ENCODE data around the gene EN1. TPM values are rescaled to one million over a fixed set of nuclear protein-coding genes. Genes with fewer than 3 reads are reported as not detected.

The EN1 gene
- total RNA-seq, 5 donors from 2014 or later (not counting 1 experiment from before 2014, with no cell fraction given): not detected

GRCh38 chr2:118845005-118845521, 2.4 kb downstream of the EN1 start:
- no peak overlapping the region for H3K27ac Mint-ChIP-seq
- Histone ChIP-seq H3K4me3 (ENCODE audit: control insufficient read depth in 1 of 2, extremely low read depth in 1 of 2, low read length in 1 of 2) (no peak overlapping the region), H3K4me1 (ENCODE audit: control insufficient read depth in 1 of 2, extremely low read depth in 1 of 2, insufficient read depth in 2 of 2, low read length in 2 of 2) (peaks cover 2 to 54% of the 10 kb centered on the region in 2 experiments), H3K36me3 (ENCODE audit: control insufficient read depth in 2 of 2, extremely low read depth in 1 of 2, insufficient read depth in 1 of 2, low read length in 1 of 2) (no peaks in the 10 kb centered on the region), H3K27me3 (replicated peaks in 1 of 2; ENCODE audit: control insufficient read depth in 2 of 2, extremely low read depth in 1 of 2, insufficient read depth in 2 of 2, low read length in 1 of 2) (peaks cover 23 to 93% of the 10 kb centered on the region in 2 experiments), H3K27ac (ENCODE audit: low read length) (no peak overlapping the region), H3K9me3 (no peaks in the 10 kb centered on the region)
- DNase-seq: no peak
- peaks cover 63 to 81% of the 10 kb centered on the region in 2 donors for H3K27me3 Mint-ChIP-seq
- 15% methylated on average over 43 of the region's 43 CpGs for WGBS (ENCODE audit: insufficient coverage)
- H3K4me3 Mint-ChIP-seq: peak overlapping the region in 1 of 3 donors; percentile 70
- ChIA-PET CTCF (no interaction called here), POLR2A (interaction anchor here in 1 of 2 donors (0.6 kb wide), 1 partner anchor 15 kb away, joined by 8 read pairs; no protein-coding TSS in a partner anchor)
- no peak for ATAC-seq (replicated peaks in 1 of 4)
- no peaks in the 10 kb centered on the region for H3K9me3 Mint-ChIP-seq
- peaks cover 41 to 53% (median 42%) of the 10 kb centered on the region in 3 donors for H3K4me1 Mint-ChIP-seq
- H3K36me3 Mint-ChIP-seq: no peaks in the 10 kb centered on the region

DNA sequence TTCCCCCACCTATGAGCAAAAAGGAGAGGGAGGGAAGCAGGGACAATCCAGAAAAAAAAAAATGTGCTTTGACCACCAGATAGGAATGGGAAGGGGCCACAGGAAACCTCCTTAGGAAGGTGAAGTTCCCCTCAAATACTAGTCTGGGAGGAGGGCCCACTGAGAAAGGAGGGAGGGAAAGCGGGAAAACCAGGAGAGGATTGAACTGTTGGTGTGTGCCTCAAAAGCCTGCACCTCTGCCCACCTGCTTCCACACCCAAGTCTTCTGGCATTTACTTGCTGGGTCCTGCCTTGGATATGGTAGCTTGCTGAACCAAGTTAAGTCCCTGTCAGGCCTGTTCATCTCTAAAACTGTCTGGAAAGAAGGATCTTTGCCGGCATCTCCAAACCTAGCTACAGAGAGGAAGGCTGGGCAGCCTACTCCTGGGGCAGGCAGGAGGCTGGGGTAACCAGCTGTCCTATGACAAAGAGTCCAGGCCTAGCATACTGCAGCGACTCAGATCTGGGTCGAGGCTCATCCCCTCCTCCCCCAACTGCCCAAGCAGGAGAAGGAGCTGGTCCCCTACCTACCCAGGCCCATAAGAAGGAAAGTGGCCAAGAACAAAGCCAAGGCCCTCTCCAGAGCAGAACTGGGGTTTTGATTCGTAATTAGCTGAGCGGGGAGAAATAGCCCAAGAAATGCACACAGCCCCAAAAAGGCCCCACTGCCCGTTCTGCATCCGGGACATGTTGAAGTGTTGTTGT, 3.0 kb downstream of the EN1 start:
- DNase-seq: no peak
- Histone ChIP-seq H3K4me1 (ENCODE audit: control insufficient read depth in 1 of 2, extremely low read depth in 1 of 2, insufficient read depth in 2 of 2, low read length in 2 of 2) (peaks cover 2 to 54% of the 10 kb centered on the region in 2 experiments), H3K27ac (ENCODE audit: low read length) (no peak overlapping the region), H3K36me3 (ENCODE audit: control insufficient read depth in 2 of 2, extremely low read depth in 1 of 2, insufficient read depth in 1 of 2, low read length in 1 of 2) (no peaks in the 10 kb centered on the region), H3K9me3 (no peaks in the 10 kb centered on the region), H3K27me3 (replicated peaks in 1 of 2; ENCODE audit: control insufficient read depth in 2 of 2, extremely low read depth in 1 of 2, insufficient read depth in 2 of 2, low read length in 1 of 2) (peaks cover 27 to 89% of the 10 kb centered on the region in 2 experiments), H3K4me3 (ENCODE audit: control insufficient read depth in 1 of 2, extremely low read depth in 1 of 2, low read length in 1 of 2) (peak overlapping the region in 1 of 2 donors; percentile 6)
- peak overlapping the region in 2 of 3 donors; percentile 4 to 89 for H3K4me3 Mint-ChIP-seq
- H3K27me3 Mint-ChIP-seq: peaks cover 67 to 82% of the 10 kb centered on the region in 2 donors
- no peak overlapping the region for H3K27ac Mint-ChIP-seq
- POLR2A ChIA-PET: interaction anchor here in 1 of 2 donors (0.6 kb wide), 1 partner anchor 15 kb away, joined by 8 read pairs; no protein-coding TSS in a partner anchor
- peaks cover 41 to 53% (median 42%) of the 10 kb centered on the region in 3 donors for H3K4me1 Mint-ChIP-seq
- no peaks in the 10 kb centered on the region for H3K36me3 Mint-ChIP-seq
- 12% methylated on average over 3 of the region's 8 CpGs for WGBS (ENCODE audit: insufficient coverage)
- H3K9me3 Mint-ChIP-seq: no peaks in the 10 kb centered on the region
- CTCF ChIA-PET: interaction anchor here in 1 of 2 donors (0.7 kb wide), 1 partner anchor 10 kb away, joined by 3 read pairs; no protein-coding TSS in a partner anchor
- no peak for ATAC-seq (replicated peaks in 1 of 4)

- Mint-ChIP-seq H3K36me3 (no peaks in the 10 kb centered on the region), H3K27me3 (peaks cover 67 to 80% of the 10 kb centered on the region in 2 donors), H3K4me3 (peak overlapping the region in 2 of 3 donors; percentile 37 to 89), H3K4me1 (peaks cover 39 to 48% (median 41%) of the 10 kb centered on the region in 3 donors), H3K9me3 (no peaks in the 10 kb centered on the region), H3K27ac (no peak overlapping the region)
- POLR2A ChIA-PET: no interaction called here
- no peak overlapping the region for H3K4me3 ChIP-seq (ENCODE audit: control insufficient read depth in 1 of 2, extremely low read depth in 1 of 2, low read length in 1 of 2)
- CTCF ChIA-PET: interaction anchor here in 1 of 2 donors (0.7 kb wide), 1 partner anchor 9 kb away, joined by 3 read pairs; no protein-coding TSS in a partner anchor
- no peaks in the 10 kb centered on the region for H3K9me3 ChIP-seq
- no peaks in the 10 kb centered on the region for H3K36me3 ChIP-seq (ENCODE audit: control insufficient read depth in 2 of 2, extremely low read depth in 1 of 2, insufficient read depth in 1 of 2, low read length in 1 of 2)
- 40% methylated on average over 1 of the region's 10 CpGs for WGBS (ENCODE audit: insufficient coverage)
- DNase-seq (no peak), ATAC-seq (replicated peaks in 1 of 4) (no peak)
- peaks cover 2 to 54% of the 10 kb centered on the region in 2 experiments for H3K4me1 ChIP-seq (ENCODE audit: control insufficient read depth in 1 of 2, extremely low read depth in 1 of 2, insufficient read depth in 2 of 2, low read length in 2 of 2)
- H3K27ac ChIP-seq (ENCODE audit: low read length): no peak overlapping the region
- peaks cover 27 to 87% of the 10 kb centered on the region in 2 experiments for H3K27me3 ChIP-seq (replicated peaks in 1 of 2; ENCODE audit: control insufficient read depth in 2 of 2, extremely low read depth in 1 of 2, insufficient read depth in 2 of 2, low read length in 1 of 2)
These were observed 3.8 kb downstream of the EN1 start for GRCh38 chr2:118843483-118844132.

GRCh38 chr2:118842661-118843482, 4.6 kb downstream of the EN1 start:
- H3K27ac Mint-ChIP-seq: no peak overlapping the region
- H3K4me3 ChIP-seq (ENCODE audit: control insufficient read depth in 1 of 2, extremely low read depth in 1 of 2, low read length in 1 of 2): peak overlapping the region; percentile 36 to 58
- ChIA-PET POLR2A (interaction anchor here in 1 of 2 donors (0.6 kb wide), 1 partner anchor 35 kb away, joined by 5 read pairs; no protein-coding TSS in a partner anchor), CTCF (no interaction called here)
- peak overlapping the region; percentile 68 to 89 (median 81) for H3K4me3 Mint-ChIP-seq
- H3K36me3 Mint-ChIP-seq: no peaks in the 10 kb centered on the region
- no peak overlapping the region for H3K27ac ChIP-seq (ENCODE audit: low read length)
- peaks cover 32 to 86% of the 10 kb centered on the region in 2 experiments for H3K27me3 ChIP-seq (replicated peaks in 1 of 2; ENCODE audit: control insufficient read depth in 2 of 2, extremely low read depth in 1 of 2, insufficient read depth in 2 of 2, low read length in 1 of 2)
- H3K4me1 ChIP-seq (ENCODE audit: control insufficient read depth in 1 of 2, extremely low read depth in 1 of 2, insufficient read depth in 2 of 2, low read length in 2 of 2): peaks cover 2 to 47% of the 10 kb centered on the region in 2 experiments
- no peaks in the 10 kb centered on the region for H3K36me3 ChIP-seq (ENCODE audit: control insufficient read depth in 2 of 2, extremely low read depth in 1 of 2, insufficient read depth in 1 of 2, low read length in 1 of 2)
- ATAC-seq (replicated peaks in 1 of 4): no peak
- peaks cover 70 to 81% of the 10 kb centered on the region in 2 donors for H3K27me3 Mint-ChIP-seq
- peaks cover 35 to 43% (median 36%) of the 10 kb centered on the region in 3 donors for H3K4me1 Mint-ChIP-seq
- H3K9me3 ChIP-seq: no peaks in the 10 kb centered on the region
- DNase-seq: no peak
- no peaks in the 10 kb centered on the region for H3K9me3 Mint-ChIP-seq
- 5% methylated on average over 28 of the region's 60 CpGs for WGBS (ENCODE audit: insufficient coverage)

DNA sequence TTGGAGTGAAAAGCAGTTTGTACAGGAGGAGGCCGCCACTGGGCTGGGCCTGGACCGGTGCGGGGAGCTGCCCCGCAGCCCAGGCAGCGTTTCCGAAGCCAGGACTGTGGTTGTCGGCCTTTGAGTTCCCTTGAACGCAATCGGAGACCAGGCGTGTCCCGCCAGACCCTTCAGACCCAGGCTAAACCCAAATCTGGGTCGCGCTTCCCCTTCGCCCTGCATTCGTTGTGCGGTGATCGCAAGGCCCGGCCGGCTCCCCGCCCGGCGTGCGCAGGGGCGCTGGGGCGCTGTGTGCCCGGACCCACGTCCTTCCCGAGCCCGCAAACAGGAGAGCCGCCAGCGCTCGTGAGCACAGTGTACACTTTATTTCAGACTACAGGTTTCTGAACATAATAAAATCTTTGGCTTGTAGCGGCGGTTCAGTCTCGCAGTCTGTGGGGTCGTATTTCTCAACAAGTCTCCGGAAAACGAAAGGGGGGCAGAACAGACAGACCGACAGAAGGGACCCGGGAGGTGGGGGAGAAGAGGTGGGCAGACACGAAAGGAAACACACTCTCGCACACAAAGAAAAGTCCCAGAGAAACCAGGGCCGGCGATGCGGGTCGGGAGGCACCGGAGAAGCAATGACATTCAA, 5.5 kb downstream of the EN1 start:
- H3K27me3 Mint-ChIP-seq: peaks cover 74 to 84% of the 10 kb centered on the region in 2 donors
- CTCF ChIA-PET: no interaction called here
- H3K27me3 ChIP-seq (replicated peaks in 1 of 2; ENCODE audit: control insufficient read depth in 2 of 2, extremely low read depth in 1 of 2, insufficient read depth in 2 of 2, low read length in 1 of 2): peaks cover 40 to 87% of the 10 kb centered on the region in 2 experiments
- H3K27ac Mint-ChIP-seq: no peak overlapping the region
- H3K4me1 Mint-ChIP-seq: peaks cover 30 to 39% (median 35%) of the 10 kb centered on the region in 3 donors
- WGBS (ENCODE audit: insufficient coverage): 11% methylated on average over 35 of the region's 47 CpGs
- DNase-seq (no peak), ATAC-seq (replicated peaks in 1 of 4) (peak in 2 of 4 experiments; percentile 17 to 26)
- H3K4me3 Mint-ChIP-seq: peak overlapping the region; percentile 76 to 89 (median 81)
- POLR2A ChIA-PET: interaction anchor here in 1 of 2 donors (0.7 kb wide), 1 partner anchor 13 kb away, joined by 3 read pairs; no protein-coding TSS in a partner anchor
- no peaks in the 10 kb centered on the region for H3K36me3 Mint-ChIP-seq
- no peaks in the 10 kb centered on the region for H3K9me3 ChIP-seq
- no peaks in the 10 kb centered on the region for H3K9me3 Mint-ChIP-seq
- peak overlapping the region; percentile 36 to 58 for H3K4me3 ChIP-seq (ENCODE audit: control insufficient read depth in 1 of 2, extremely low read depth in 1 of 2, low read length in 1 of 2)
- no peaks in the 10 kb centered on the region for H3K36me3 ChIP-seq (ENCODE audit: control insufficient read depth in 2 of 2, extremely low read depth in 1 of 2, insufficient read depth in 1 of 2, low read length in 1 of 2)
- peaks cover 2 to 39% of the 10 kb centered on the region in 2 experiments for H3K4me1 ChIP-seq (ENCODE audit: control insufficient read depth in 1 of 2, extremely low read depth in 1 of 2, insufficient read depth in 2 of 2, low read length in 2 of 2)
- no peak overlapping the region for H3K27ac ChIP-seq (ENCODE audit: low read length)
